Stimulated activated naive CD8-positive, alpha-beta T cell treated with anti-CD3 and anti-CD28 coated beads, Interleukin-15, Interleukin-2, amounts not matched to agents 100 ng/mL and 50 ng/mL, for 24 hours (primary cell): ENCODE data around the gene AMPD3.
A peak's percentile ranks its signal among the peaks of the same experiment; 100 is the strongest.

ENCODE experiments used
- H3K27ac Mint-ChIP-seq: one replicate; pipeline ENCODE4 v1.8.0; 2021; ENCODE audit warnings: mild to moderate bottlenecking, mixed read lengths
- H3K27me3 Mint-ChIP-seq: one replicate; pipeline ENCODE4 v1.8.0; 2021; ENCODE audit warnings: mixed read lengths
- H3K36me3 Mint-ChIP-seq: one replicate; pipeline ENCODE4 v1.8.0; 2021; ENCODE audit warnings: low read depth, mixed read lengths
- H3K4me1 Mint-ChIP-seq: one replicate; pipeline ENCODE4 v1.8.0; 2021; ENCODE audit warnings: low read depth, mixed read lengths
- H3K4me3 Mint-ChIP-seq: one replicate; pipeline ENCODE4 v1.8.0; 2021; ENCODE audit warnings: mild to moderate bottlenecking, mixed read lengths
- H3K9me3 Mint-ChIP-seq: one replicate; pipeline ENCODE4 v1.8.0; 2021; ENCODE audit warnings: mixed read lengths

Gene AMPD3

DNA sequence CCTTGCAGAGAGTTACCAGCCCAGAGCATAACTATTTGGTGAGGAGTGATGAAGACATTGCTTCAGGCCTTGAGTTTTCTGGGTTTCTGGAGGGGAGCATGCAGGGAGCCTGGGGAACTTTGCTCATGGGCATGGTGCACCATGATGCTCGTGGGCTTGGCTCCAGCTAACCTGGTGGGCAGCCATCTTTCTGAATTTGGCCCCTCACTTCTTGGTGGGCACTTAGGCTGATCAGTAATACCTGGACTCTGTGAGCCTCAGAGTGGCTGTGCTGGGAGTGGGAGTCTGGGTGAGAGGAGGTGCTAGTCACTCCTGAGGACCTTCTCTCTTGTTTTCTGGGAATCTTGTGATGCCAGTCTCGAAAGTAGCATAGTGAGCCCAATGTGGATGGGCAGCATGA, 30.6 kb downstream of the AMPD3 start:
- peaks cover 33% of the 10 kb centered on the region for H3K36me3 Mint-ChIP-seq
- H3K4me1 Mint-ChIP-seq = peaks cover 27% of the 10 kb centered on the region
- H3K27ac Mint-ChIP-seq = no peak overlapping the region
- no peaks in the 10 kb centered on the region for H3K9me3 Mint-ChIP-seq
- no peaks in the 10 kb centered on the region for H3K27me3 Mint-ChIP-seq
- no peak overlapping the region for H3K4me3 Mint-ChIP-seq

DNA sequence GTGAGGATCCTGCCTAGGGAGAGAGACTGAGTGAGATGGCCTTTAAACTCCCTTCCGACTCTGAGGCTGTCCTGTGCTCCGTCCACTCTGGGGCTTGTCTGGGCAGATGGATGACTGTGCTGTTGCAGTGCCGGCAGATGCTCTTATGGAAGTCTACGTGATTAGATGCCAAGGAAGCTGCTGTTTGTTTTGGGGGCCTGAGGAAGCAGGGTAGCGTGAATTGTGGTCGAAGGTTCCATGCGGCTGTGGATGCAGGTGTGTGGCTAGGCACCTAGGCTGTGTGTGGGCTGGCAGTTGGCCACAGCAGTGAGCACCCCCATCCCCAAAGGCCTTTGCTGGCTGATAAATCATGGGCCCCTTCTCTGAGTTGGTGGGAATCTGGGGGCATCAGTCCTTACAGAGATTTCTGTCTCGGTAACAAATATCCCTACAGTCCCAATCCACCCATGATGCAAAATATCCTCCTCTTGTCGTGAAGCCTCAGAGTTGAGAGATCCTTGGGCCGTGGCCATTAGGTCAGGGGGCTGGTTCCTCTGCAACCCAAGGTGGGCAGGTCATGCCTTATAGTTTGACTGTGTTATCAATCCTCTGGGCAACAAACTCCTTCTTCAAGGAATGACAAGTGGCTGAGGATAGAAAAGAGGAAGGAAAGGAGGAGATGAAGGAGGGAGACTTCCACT, 31.2 kb downstream of the AMPD3 start:
- H3K36me3 Mint-ChIP-seq = peaks cover 35% of the 10 kb centered on the region
- peak overlapping the region; percentile 0 for H3K27ac Mint-ChIP-seq

DNA sequence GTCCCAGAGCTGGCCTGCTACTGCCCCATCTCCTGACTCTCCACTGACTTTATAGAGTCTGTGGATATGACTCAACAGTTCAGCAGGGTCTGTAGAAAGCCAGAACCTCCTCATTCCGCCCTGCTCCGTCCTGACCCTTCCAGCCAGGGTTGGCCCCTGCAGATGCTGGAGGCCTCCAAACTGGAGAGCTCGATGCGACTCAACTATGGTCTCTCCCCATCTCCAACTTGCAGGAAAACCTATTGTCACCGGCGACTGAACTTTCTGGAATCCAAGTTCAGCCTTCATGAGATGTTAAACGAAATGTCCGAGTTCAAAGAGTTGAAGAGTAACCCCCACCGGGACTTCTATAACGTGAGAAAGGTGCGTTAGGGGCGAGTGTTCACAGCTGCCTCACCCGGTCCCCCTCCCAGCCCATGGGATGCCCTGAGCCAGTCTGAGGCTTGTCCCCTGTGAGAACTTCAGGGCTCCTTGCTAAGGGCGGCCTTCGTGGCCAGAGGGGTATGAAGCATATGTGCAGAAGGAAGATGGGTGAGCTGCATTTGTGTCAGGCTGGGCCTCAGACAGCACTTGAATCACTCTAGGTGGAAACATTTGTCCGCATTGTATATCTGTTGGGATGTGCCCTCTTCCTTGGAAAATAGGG, 32.1 kb downstream of the AMPD3 start:
- Mint-ChIP-seq H3K4me1 (peaks cover 27% of the 10 kb centered on the region), H3K36me3 (peaks cover 36% of the 10 kb centered on the region), H3K27ac (no peak overlapping the region), H3K4me3 (no peak overlapping the region), H3K27me3 (no peaks in the 10 kb centered on the region), H3K9me3 (no peaks in the 10 kb centered on the region)

More for the DNA sequence above, 31.2 kb downstream of the AMPD3 start:
- Mint-ChIP-seq H3K4me3 (no peak overlapping the region), H3K4me1 (peaks cover 27% of the 10 kb centered on the region), H3K27me3 (no peaks in the 10 kb centered on the region), H3K9me3 (no peaks in the 10 kb centered on the region)

DNA sequence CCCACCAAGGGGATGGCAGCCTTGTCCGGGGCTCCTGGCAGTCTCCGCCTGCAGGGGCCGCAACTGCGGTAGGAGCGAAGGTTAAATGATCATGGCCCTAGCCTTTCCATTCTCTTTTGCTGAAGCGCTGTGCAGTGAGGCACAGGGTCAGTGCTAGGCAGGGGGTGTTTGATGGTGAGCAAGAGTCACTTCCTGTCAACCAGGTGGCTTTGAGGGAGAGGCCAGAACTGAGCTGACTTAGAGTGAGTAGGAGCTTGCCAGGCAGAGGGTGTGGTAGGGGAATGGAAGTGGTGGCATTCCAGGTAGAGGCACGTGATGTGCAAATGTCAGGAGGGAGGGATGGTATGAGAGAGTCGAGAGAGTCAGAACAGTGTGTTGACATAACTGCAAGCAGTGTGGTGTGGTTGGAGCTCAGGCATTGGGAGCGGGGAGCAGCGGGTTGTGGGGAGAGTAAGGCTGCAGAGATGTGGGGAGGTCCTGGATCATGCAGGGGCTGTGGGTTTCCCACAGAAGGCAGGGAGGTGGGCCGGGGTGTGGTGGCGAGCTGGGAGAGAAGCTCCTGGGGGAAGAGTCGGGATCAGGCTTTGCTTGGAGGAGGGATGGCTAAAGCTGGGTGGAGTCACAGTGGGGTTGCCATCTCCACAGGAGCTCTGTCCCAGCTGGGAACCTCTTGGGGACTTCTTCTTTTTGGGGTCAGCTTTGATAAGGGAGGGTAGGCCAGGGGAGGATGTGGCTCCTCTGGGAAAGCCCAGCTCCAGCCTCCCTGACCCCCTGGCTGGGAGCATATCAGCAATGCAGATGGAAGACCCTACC, 33.3 kb downstream of the AMPD3 start:
- H3K4me3 Mint-ChIP-seq = no peak overlapping the region
- H3K9me3 Mint-ChIP-seq = no peaks in the 10 kb centered on the region
- H3K27me3 Mint-ChIP-seq = no peaks in the 10 kb centered on the region
- peaks cover 27% of the 10 kb centered on the region for H3K4me1 Mint-ChIP-seq
- peaks cover 46% of the 10 kb centered on the region for H3K36me3 Mint-ChIP-seq
- H3K27ac Mint-ChIP-seq = peak overlapping the region; percentile 86

DNA sequence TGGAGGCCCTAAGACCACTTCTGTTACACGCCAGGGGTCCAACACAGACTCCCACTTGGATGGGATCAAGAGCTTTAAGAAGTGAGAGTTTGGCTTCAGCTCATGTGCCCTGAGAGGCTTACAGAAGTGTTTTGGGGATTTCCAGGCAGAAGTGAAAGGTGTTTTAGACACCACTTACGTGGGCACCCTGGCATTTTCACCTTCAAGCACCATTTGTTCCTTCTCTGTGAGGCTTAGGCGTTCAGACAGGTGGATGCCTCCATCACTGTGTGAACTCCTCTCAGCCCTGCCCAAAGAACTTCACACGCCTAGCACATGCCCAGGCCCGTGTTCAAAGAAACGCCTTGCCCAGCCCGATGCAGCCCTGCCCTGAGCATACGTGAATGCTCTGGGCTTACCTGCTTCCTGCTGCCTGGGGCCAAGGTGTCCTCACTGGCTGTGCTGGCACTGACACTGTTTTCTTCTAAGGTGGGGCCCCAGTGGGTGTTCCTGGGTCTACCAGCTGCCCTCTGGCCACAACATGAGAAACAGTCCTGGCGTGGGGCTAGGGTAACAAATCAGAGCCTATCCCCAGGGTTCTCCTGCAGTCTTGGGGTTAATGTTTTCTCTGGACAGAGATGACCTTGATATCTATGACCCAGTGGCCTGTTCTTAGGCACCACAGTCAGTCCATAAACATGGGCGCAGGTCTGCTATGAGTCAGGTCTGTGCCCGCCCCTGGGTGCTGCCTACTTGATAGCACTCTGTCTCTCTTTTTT, 34.0 kb downstream of the AMPD3 start:
- Mint-ChIP-seq H3K4me3 (no peak overlapping the region), H3K9me3 (no peaks in the 10 kb centered on the region), H3K27ac (peak overlapping the region; percentile 86), H3K4me1 (peaks cover 27% of the 10 kb centered on the region), H3K27me3 (no peaks in the 10 kb centered on the region), H3K36me3 (peaks cover 48% of the 10 kb centered on the region)

DNA sequence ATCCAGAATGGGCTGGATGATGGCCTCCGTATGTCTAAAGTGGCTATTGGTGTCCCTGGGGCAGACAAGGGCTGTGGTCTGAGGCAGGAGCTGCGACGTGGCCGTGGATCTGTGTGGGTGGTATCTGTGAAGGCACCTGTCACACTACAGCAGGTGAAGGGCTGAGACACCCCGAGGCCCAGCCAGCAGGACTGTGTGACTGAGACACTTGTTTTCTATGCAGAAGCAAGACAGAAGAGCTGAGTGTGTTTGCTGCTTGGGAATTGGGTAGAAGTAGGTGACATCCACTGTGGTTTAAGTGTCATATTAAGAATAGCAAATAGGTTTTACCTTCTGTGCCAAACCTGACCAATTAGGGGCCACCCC, 35.0 kb downstream of the AMPD3 start:
- Mint-ChIP-seq H3K4me1 (peaks cover 27% of the 10 kb centered on the region), H3K36me3 (peaks cover 51% of the 10 kb centered on the region), H3K27me3 (no peaks in the 10 kb centered on the region), H3K27ac (peak overlapping the region; percentile 86), H3K4me3 (no peak overlapping the region), H3K9me3 (no peaks in the 10 kb centered on the region)

DNA sequence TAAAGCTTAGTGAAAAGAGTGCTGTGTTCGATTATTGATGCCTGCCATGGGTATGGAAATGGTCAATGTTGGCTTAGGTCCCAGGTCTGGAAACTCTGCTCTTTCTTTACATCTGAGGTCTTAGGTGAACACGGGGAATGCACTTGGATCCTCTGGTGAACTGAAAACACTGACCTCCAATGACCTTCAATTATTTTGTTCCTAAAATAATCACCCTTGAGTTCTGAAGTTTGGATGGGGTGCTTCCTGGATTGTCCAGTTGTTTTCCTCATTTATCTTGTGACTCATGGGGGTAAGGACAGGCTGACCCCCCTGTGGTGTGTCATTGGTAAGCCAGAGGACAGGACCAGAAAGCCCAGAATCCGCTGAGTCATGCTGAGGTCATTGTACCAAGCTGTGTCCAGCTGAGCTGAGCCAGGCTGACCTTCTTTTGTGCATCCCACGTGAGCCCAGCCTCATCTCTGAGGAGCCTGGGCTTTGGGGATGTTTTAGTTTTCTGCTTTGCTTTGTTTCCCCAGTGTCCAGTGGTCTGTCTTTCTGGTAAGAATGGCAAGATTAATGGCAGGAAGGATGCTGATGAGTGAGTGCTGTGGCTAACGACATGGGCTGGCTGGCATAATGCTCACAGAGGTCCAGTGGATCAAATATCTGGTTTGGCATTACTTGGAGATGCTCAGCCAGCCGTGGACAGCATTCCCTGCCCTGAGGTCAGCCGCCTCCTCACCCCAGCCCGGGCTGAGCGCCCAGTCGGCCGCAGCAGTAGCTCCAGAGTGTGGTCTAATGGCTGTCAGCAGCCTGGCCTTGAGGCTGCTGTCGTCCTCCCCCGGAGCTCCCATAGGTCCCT, 35.6 kb downstream of the AMPD3 start:
- peaks cover 27% of the 10 kb centered on the region for H3K4me1 Mint-ChIP-seq
- peaks cover 51% of the 10 kb centered on the region for H3K36me3 Mint-ChIP-seq
- no peaks in the 10 kb centered on the region for H3K9me3 Mint-ChIP-seq
- no peak overlapping the region for H3K4me3 Mint-ChIP-seq
- H3K27me3 Mint-ChIP-seq = no peaks in the 10 kb centered on the region
- peak overlapping the region; percentile 86 for H3K27ac Mint-ChIP-seq

DNA sequence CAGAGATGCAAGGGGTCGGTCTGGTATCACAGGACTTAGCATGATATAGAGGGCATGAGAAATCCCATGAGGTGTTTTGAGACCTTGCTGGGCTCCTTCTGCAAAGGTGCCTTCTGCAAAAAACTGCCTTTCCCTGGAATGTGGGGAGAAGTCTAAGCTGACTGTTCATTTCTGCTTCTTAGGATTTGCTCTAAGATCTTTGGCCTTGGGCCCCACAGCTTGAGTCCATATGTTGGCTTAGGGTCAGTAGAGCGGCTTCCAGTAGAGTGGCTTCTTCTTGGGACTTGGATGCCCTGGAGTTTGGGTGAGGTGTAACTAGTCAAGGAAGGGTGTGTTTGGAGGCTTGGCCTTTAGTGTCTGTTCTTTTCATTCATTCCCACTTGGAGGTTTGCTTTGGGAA, 37.0 kb downstream of the AMPD3 start:
- Mint-ChIP-seq H3K36me3 (peaks cover 56% of the 10 kb centered on the region), H3K27ac (no peak overlapping the region), H3K27me3 (no peaks in the 10 kb centered on the region), H3K4me3 (no peak overlapping the region), H3K4me1 (peaks cover 27% of the 10 kb centered on the region), H3K9me3 (no peaks in the 10 kb centered on the region)

DNA sequence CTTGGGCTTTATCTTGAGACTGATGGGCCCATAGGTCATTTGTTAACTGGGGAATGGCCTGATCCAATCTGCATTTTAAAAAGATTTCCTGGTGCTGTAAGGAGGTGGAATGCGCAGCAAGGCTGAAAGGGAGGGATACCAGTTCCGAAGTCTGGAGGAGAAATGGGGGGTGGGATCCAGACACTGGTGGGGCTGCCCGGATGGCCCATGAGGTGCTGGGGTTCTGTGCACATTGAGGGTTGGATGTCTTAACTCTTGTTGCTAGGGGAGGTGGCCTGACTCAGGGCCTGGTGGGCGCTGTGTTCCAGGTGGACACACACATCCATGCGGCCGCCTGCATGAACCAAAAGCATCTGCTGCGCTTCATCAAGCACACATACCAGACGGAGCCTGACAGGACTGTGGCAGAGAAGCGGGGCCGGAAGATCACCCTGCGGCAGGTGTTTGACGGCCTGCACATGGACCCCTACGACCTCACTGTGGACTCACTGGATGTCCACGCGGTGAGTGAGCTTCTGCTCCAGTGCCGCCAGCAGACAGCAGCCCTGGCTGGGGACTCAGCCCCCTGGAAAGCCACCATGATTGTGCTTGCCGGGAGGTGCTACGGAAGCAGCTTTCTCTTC, 38.1 kb downstream of the AMPD3 start:
- no peaks in the 10 kb centered on the region for H3K9me3 Mint-ChIP-seq
- peaks cover 24% of the 10 kb centered on the region for H3K4me1 Mint-ChIP-seq
- no peaks in the 10 kb centered on the region for H3K27me3 Mint-ChIP-seq
- peaks cover 47% of the 10 kb centered on the region for H3K36me3 Mint-ChIP-seq
- no peak overlapping the region for H3K4me3 Mint-ChIP-seq
- H3K27ac Mint-ChIP-seq = no peak overlapping the region

DNA sequence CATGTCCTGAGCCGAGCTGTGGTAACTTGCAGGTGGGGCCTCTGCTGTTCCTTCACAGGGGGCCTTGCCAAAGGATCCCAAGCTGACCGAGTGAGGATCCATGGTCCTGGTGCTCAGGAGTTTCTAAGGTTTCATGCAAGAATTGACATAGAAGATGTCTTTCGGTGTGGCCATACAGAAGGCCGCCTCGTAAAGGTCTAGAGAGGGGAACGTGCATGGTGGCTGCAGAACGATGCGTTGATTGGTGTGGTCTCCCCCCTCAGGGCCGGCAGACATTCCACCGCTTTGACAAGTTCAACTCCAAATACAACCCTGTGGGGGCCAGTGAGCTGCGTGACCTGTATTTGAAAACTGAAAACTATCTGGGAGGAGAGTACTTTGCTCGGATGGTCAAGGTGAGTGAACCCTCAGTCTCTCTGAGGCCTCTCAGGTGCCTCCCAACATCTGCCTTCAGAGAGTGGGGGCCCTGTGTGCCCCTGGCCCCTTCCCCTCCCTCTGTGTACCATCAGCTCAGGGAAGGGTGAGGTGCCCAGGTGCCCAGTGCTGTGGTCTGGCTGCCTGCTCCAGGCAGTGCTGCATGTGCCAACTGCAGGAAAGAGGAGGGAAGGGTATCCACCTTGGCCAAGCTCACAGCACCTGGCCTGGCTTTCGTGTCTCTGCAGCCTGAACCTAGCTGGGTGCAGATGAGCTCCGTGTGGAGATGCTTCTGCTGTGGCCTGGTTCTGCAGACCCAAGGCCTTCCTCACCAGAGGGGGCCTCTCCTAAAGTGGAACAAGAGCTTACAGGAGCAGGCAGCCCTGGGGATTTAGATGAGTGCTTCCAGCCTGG, 39.8 kb downstream of the AMPD3 start:
- Mint-ChIP-seq H3K4me1 (peaks cover 7% of the 10 kb centered on the region), H3K36me3 (peaks cover 44% of the 10 kb centered on the region), H3K27ac (no peak overlapping the region), H3K27me3 (no peaks in the 10 kb centered on the region), H3K9me3 (no peaks in the 10 kb centered on the region), H3K4me3 (no peak overlapping the region)

DNA sequence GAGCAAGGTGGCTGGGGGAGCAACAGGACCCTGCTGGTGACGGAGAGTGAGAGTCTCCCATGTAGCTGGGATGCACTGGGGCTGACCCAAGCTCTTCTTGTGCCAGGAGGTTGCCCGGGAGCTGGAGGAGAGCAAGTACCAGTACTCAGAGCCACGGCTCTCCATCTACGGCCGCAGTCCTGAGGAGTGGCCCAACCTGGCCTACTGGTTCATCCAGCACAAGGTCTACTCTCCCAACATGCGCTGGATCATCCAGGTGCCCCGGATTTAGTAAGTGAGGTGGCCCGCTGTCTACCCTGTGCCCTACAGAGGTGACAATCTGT, 40.4 kb downstream of the AMPD3 start:
- no peaks in the 10 kb centered on the region for H3K27me3 Mint-ChIP-seq
- H3K4me1 Mint-ChIP-seq = peaks cover under 1% of the 10 kb centered on the region
- H3K4me3 Mint-ChIP-seq = no peak overlapping the region
- H3K27ac Mint-ChIP-seq = no peak overlapping the region
- peaks cover 43% of the 10 kb centered on the region for H3K36me3 Mint-ChIP-seq
- H3K9me3 Mint-ChIP-seq = no peaks in the 10 kb centered on the region

DNA sequence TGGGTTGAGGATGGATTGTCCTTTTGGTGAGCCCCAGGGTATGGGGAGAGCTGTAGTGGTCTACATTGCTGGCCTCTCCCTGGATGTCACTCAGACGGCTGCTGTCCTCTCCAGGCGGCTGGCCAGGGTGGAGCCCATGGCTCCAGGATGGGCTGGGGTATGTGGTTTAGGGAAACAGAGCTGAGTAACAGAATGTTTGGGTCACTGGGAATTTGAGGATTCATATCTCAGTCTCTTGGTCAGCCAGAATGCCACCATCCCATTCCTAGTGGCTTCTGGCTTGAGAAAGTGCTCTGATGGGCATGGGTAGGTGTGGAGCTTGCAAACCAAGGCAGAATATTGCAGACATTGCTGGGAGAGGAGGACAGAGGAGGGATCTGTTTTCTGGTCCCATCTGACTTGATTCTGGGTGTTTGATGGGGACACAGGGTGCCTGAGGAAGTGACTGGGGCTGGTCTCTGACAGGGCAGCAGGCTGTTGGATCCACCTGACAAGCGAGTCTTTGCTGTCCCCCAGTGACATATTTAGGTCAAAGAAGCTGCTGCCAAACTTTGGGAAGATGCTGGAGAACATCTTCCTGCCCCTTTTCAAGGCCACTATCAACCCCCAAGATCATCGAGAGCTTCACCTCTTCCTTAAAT, 41.4 kb downstream of the AMPD3 start:
- Mint-ChIP-seq H3K4me3 (no peak overlapping the region), H3K27me3 (no peaks in the 10 kb centered on the region), H3K36me3 (peaks cover 41% of the 10 kb centered on the region), H3K27ac (peak overlapping the region; percentile 63), H3K4me1 (no peaks in the 10 kb centered on the region), H3K9me3 (no peaks in the 10 kb centered on the region)
